ENCODE data around the gene MRPS27. TPM values are rescaled to one million over a fixed set of nuclear protein-coding genes. Genes with fewer than 3 reads are reported as not detected.
A peak's percentile ranks its signal among the peaks of the same experiment; 100 is the strongest.

Gene MRPS27
- total and polyA plus RNA-seq, 2 of the 13 experiments (the other 11 are each of a cell fraction or from before 2014, with no cell fraction given) = 71.8 to 115 TPM

GRCh38 chr5:72307968-72308852 lies 11.8 kb downstream of the MRPS27 start (continued):
- peak; percentile 56; the same call in 1 of the 2 replicates for TF ChIP-seq ZNF513 (CRISPR knock-in tag; conservative IDR thresholded peaks at IDR 0.05)
- TF ChIP-seq ZNF484 (CRISPR knock-in tag; IDR thresholded peaks at IDR 0.05; ENCODE audit: borderline replicate concordance, low read depth) = no peak
- 0 out of 2 replicates have a peak, but pooled peaks have one; percentile 35 for TF ChIP-seq ZNF740 (CRISPR knock-in tag; IDR thresholded peaks at IDR 0.05)
- TF ChIP-seq ZNF839 (CRISPR knock-in tag; IDR thresholded peaks at IDR 0.05; ENCODE audit: borderline replicate concordance) = 0 out of 2 replicates have a peak, but pooled peaks have one; percentile 64
- TF ChIP-seq IRF1 (CRISPR knock-in tag; IDR thresholded peaks at IDR 0.05; ENCODE audit: low read depth) = 0 out of 2 replicates have a peak, but pooled peaks have one; percentile 75
- TF ChIP-seq KLF13 (CRISPR knock-in tag; IDR thresholded peaks at IDR 0.05) = peak; percentile 89; the same call in 1 of the 2 replicates
- no peak for TF ChIP-seq CERS6 (CRISPR knock-in tag; IDR thresholded peaks at IDR 0.05)
- peak; percentile 68; the same call in 1 of the 2 replicates for TF ChIP-seq AFF4 (CRISPR knock-in tag; IDR thresholded peaks at IDR 0.05)
- peak; percentile 92 for TF ChIP-seq NFYC (CRISPR knock-in tag; IDR thresholded peaks at IDR 0.05)
- TF ChIP-seq FUBP1 (CRISPR knock-in tag; IDR thresholded peaks at IDR 0.05; ENCODE audit: borderline replicate concordance) = 0 out of 2 replicates have a peak, but pooled peaks have one; percentile 55
- TF ChIP-seq ZFX (CRISPR knock-in tag; IDR thresholded peaks at IDR 0.05; ENCODE audit: low read depth) = peak; percentile 90
- 0 out of 2 replicates have a peak, but pooled peaks have one; percentile 37 for TF ChIP-seq HINFP (CRISPR knock-in tag; IDR thresholded peaks at IDR 0.05; ENCODE audit: low read depth)
- TF ChIP-seq THAP7 (CRISPR knock-in tag; IDR thresholded peaks at IDR 0.05) = peak; percentile 74; the same call in 1 of the 2 replicates
- TF ChIP-seq ZNF772 (CRISPR knock-in tag; IDR thresholded peaks at IDR 0.05) = peak; percentile 98

Measured in HepG2 (cell line).